D721Med (cell line): ENCODE measurements around the gene CXXC1.
"Not testable (repeated sequence)": the region's sequence is repeated elsewhere in the genome, so short reads cannot be mapped to it uniquely, and the experiment has no call there.

ENCODE experiments used
- DNase-seq: peaks from one replicate; pipeline ENCODE4 v3.0.0; 2011; ENCODE audit warnings: low spot score; ENCODE audit not compliant: insufficient read length
- FAIRE-seq: peaks from 2 replicates; lab custom pipeline; 2011; peaks lifted over from hg19 to GRCh38; lab: Jason Lieb, UNC
- TF ChIP-seq, protein P1 (sequence below): IDR thresholded peaks from 2 replicates; pipeline ENCODE4 v1.5.1; 2012; ENCODE audit warnings: mild to moderate bottlenecking, control low read depth; ENCODE audit not compliant: insufficient read depth; ENCODE audit errors: missing control alignments

The CXXC1 gene

GRCh38 chr18:50297621-50298442 lies 10.3 kb upstream of the CXXC1 start:
- DNase-seq (no peak), FAIRE-seq (no peak)
- TF ChIP-seq, protein P1, sequence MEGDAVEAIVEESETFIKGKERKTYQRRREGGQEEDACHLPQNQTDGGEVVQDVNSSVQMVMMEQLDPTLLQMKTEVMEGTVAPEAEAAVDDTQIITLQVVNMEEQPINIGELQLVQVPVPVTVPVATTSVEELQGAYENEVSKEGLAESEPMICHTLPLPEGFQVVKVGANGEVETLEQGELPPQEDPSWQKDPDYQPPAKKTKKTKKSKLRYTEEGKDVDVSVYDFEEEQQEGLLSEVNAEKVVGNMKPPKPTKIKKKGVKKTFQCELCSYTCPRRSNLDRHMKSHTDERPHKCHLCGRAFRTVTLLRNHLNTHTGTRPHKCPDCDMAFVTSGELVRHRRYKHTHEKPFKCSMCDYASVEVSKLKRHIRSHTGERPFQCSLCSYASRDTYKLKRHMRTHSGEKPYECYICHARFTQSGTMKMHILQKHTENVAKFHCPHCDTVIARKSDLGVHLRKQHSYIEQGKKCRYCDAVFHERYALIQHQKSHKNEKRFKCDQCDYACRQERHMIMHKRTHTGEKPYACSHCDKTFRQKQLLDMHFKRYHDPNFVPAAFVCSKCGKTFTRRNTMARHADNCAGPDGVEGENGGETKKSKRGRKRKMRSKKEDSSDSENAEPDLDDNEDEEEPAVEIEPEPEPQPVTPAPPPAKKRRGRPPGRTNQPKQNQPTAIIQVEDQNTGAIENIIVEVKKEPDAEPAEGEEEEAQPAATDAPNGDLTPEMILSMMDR, result no peak

DNA sequence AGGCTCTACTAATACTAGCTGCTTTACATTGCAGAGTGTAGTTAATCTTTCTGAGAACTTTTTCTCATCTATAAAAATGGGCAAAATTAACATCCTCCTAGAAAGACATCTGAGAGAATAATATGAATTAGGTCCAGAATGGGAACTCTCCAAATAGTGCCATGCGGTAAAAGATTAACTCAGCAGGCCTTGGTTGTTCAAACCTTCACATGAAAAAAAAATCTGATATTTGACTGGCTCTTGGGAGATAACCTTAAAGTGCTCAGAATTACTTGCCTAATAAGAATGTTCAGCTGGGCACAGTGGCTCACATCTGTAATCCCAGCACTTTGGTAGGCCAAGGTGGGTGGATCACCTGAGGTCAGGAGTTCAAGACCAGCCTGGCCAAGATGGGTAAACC lies 5.5 kb upstream of the CXXC1 start:
- FAIRE-seq (no peak), DNase-seq (no peak)
- TF ChIP-seq, protein P1, result no peak

DNA sequence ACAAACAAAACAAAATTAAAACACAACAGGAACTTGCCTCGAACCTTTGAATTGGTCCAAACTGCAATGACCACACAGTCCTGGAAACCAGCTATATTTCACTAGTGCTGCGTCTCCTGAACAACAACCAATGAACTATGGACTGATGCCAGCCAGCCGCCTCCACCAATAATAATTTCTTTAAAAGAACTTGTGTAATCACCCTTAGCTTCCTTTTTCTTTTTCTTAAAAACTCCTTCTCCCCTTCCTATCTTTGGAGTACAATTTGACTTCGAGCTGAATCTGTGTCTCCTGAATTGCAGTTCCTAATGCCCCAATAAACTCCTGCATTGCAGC lies 1.6 kb upstream of the CXXC1 start:
- FAIRE-seq, result no peak
- TF ChIP-seq, protein P1, result no peak
- DNase-seq, result no peak

DNA sequence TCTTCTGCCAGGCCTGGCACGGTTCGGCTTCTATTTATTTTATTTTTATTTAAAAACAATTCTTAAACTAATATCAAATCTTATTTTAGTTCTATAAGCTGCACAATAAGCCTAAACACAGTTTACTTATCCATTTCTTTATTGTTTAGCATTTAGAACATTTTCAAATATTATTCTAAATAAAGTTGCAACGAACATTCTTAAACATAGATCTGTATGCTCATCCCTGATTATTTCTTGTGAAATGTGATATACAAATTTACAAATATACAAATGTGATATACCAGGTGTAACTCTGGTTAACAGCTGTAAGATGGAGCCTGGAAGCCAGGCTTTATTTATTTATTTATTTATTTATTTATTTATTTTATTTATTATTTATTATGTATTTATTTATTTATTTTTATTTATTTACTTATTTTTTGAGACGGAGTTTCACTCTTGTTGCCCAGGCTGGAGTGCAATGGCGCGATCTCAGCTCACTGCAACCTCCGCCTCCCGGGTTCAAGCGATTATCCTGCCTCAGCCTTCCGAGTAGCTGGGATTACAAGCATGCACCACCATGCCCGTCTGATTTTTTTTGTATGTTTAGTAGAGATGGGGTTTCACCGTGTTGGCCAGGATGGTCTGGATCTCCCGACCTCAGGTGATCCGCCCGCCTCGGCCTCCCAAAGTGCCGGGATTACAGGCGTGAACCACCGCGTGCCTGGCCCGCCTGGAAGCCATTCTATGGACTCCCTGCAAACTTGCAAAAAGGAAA lies 1.0 kb upstream of the CXXC1 start:
- not testable (repeated sequence) for DNase-seq, FAIRE-seq

- no peak for DNase-seq
- FAIRE-seq, result no peak
- TF ChIP-seq, protein P1, result no peak
These were observed 458 bp downstream of the CXXC1 start for GRCh38 chr18:50287028-50287440.

DNA sequence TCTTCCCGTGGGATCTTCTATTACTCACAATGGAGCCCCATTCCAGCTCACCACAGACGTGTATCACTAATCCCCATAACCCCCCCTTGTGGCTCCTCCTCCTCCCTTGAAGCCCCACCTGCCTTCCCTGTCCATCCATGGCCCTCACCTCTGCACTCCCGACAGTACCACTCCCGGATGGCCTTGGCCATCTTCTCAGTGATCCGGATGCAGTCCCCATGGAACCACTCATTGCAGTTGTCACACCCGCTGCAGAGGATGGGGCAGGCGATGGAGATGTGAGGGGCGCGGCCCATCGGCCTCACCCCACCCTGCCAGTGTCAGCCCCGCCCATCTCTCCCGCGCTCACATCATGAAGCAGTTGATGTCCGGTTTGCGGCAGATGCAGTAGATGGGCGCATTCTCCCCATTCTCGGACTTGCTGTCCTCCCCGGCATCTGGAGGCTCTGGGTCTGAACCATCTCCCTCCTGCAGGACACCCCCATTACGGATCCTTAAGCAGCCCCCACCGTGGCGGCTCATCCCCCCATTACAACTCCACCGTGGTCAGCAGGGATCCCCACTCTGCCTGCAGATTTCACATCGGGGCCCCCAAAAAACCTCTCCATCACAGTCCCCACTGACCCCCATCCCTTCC lies 983 bp downstream of the CXXC1 start:
- no peak for DNase-seq
- TF ChIP-seq, protein P1, result no peak
- FAIRE-seq, result no peak

- TF ChIP-seq, protein P1, result no peak
- DNase-seq (no peak), FAIRE-seq (no peak)
These were observed 1.7 kb downstream of the CXXC1 start for GRCh38 chr18:50285631-50286321.
